ENCODE measurements around the gene KREMEN1.

GRCh38 chr22:29215012-29215860 lies 142.4 kb downstream of the KREMEN1 start:
- TF ChIP-seq CCAR2 (IDR thresholded peaks at IDR 0.05; ENCODE audit: low read depth, low read length) (no peak), PATZ1 (CRISPR knock-in tag; IDR thresholded peaks at IDR 0.05; ENCODE audit: borderline replicate concordance) (no peak), EZH2 (IDR thresholded peaks at IDR 0.05; ENCODE audit: borderline replicate concordance, low read depth, low read length) (no peak), ZNF274 (IDR thresholded peaks at IDR 0.05; ENCODE audit: borderline replicate concordance, low read depth, low read length) (no peak), MITF (IDR thresholded peaks at IDR 0.05) (no peak), DNMT1 (IDR thresholded peaks at IDR 0.05) (no peak), ZNF696 (CRISPR knock-in tag; conservative IDR thresholded peaks at IDR 0.05) (no peak), ZNF561 (CRISPR knock-in tag; conservative IDR thresholded peaks at IDR 0.05) (no peak), ZNF384 (IDR thresholded peaks at IDR 0.05; ENCODE audit: low read depth, low read length) (no peak)
